ENCODE data around the gene SLC30A7. TPM values are rescaled to one million over a fixed set of nuclear protein-coding genes. Genes with fewer than 3 reads are reported as not detected.
"Not testable (repeated sequence)": the region's sequence is repeated elsewhere in the genome, so short reads cannot be mapped to it uniquely, and the experiment has no call there.

Gene SLC30A7
- total RNA-seq, 4 donors from 2014 or later = 16.1 to 21.6 (median 18.4) TPM

- no peak for TF ChIP-seq CTCF (IDR thresholded peaks at IDR 0.05)
- TF ChIP-seq POLR2A (IDR thresholded peaks at IDR 0.05) = no peak
- 54 to 64% methylated on average over 2 of the region's 2 CpGs for WGBS, 2 donors
- no peak for DNase-seq (ENCODE audit: low spot score in 2 of 2)
- no peak overlapping the region for H3K4me3 ChIP-seq (ENCODE audit: low read depth, poor library complexity, severe bottlenecking)
- intact Hi-C loops (cut with DNase I; ENCODE audit: low total_unique reads) = no loop called here
Measured at GRCh38 chr1:100882698-100883097, 13.2 kb upstream of the SLC30A7 start.

DNA sequence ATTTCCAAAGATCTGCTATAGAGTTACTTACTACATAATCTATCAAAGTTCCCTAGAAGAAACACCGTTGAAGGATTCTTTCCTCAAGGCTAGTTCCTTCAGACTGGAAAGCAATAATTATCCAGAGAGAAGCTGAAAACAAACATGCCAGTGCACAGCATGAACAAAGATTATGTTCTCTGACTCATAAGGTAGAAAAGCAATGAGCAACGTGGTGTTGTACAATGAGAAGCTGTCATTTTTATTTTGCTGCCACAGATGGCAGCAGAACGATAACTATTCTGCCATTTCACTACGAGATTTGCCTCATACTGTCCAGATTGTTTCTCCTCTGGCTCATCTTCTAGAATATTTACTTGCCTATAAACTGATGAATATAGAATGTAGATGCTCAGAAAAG lies 11.9 kb upstream of the SLC30A7 start:
- 34 to 46% methylated on average over 4 of the region's 4 CpGs for WGBS, 2 donors
- no peak overlapping the region for H3K4me3 ChIP-seq (ENCODE audit: low read depth, poor library complexity, severe bottlenecking)
- TF ChIP-seq CTCF (IDR thresholded peaks at IDR 0.05) = no peak
- no peak for TF ChIP-seq POLR2A (IDR thresholded peaks at IDR 0.05)

DNA sequence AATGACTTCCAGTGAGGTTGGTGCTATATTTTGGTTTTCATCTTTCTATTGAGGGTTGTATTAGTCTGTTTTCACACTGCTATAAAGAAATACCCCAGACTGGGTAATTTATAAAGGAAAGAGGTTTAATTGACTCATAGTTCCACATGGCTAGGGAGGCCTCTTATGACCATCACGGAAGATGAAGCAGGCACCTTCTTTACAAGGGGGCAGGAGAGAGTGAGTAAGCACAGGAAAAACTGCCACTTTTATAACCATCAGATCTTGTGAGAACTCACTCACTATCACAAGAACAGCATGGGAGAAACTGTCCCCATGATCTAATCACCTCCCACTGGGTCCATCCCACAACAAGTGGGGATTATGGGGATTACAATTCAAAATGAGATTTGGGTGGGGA lies 6.9 kb upstream of the SLC30A7 start:
- intact Hi-C loops (cut with DNase I; ENCODE audit: low total_unique reads); DNase-seq (ENCODE audit: low spot score in 2 of 2); H3K4me3 ChIP-seq (ENCODE audit: low read depth, poor library complexity, severe bottlenecking): not testable (repeated sequence)
- 96 to 100% methylated on average over 1 of the region's 1 CpG for WGBS, 2 donors

More for the DNA sequence above, 11.9 kb upstream of the SLC30A7 start:
- no peak for DNase-seq (ENCODE audit: low spot score in 2 of 2)
- intact Hi-C loops (cut with DNase I; ENCODE audit: low total_unique reads) = no loop called here

GRCh38 chr1:100889869-100890482 lies 5.9 kb upstream of the SLC30A7 start:
- intact Hi-C loops (cut with DNase I; ENCODE audit: low total_unique reads); H3K4me3 ChIP-seq (ENCODE audit: low read depth, poor library complexity, severe bottlenecking); DNase-seq (ENCODE audit: low spot score in 2 of 2): not testable (repeated sequence)
- 93 to 100% methylated on average over 2 of the region's 2 CpGs for WGBS, 2 donors

DNA sequence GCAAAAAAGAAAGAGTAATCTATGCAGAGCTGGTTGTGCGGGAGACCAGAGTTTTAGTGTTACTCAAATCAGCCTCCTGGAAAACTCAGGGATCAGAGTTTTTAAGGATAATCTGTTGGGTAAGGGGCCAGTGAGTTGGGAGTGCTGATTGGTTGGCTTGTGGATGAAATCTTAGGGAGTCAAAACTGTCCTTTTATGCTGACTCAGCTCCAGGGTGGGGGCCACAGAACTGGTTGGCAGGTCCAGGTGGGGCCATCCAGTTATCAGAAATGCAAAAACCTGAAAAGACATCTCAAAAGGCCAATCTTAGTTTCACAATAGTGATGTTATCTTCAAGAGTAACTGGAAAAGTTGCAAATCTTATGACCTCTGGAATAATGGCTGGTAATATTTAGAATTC lies 4.5 kb upstream of the SLC30A7 start:
- H3K4me3 ChIP-seq (ENCODE audit: low read depth, poor library complexity, severe bottlenecking) = no peak overlapping the region
- intact Hi-C loops (cut with DNase I; ENCODE audit: low total_unique reads) = no loop called here
- TF ChIP-seq CTCF (IDR thresholded peaks at IDR 0.05) (no peak), POLR2A (IDR thresholded peaks at IDR 0.05) (no peak)
- WGBS, 2 donors = 95 to 97% methylated on average over 1 of the region's 1 CpG
- no peak for DNase-seq (ENCODE audit: low spot score in 2 of 2)

DNA sequence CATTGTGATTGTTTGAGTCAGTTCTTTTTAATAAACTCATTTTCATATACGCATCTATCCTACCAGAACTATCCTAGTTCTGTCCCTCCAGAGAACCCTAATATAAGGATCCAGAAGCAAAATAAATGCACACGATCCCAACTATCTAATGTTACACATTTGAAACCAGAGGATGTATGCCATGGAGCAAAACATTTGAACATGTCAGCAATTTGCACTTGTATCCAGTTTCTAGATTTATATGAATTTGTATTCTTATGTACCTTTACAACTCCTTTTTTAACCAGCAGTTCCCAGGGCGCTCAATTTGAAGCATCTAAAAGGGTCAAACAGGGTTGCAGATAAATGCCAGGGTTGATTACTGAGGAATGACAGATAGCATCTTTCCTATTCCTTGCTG lies 3.3 kb upstream of the SLC30A7 start:
- no peak for TF ChIP-seq POLR2A (IDR thresholded peaks at IDR 0.05)
- no peak for TF ChIP-seq CTCF (IDR thresholded peaks at IDR 0.05)
- 92 to 93% methylated on average over 3 of the region's 3 CpGs for WGBS, 2 donors
- no peak for DNase-seq (ENCODE audit: low spot score in 2 of 2)
- intact Hi-C loops (cut with DNase I; ENCODE audit: low total_unique reads) = no loop called here
- H3K4me3 ChIP-seq (ENCODE audit: low read depth, poor library complexity, severe bottlenecking) = no peak overlapping the region

GRCh38 chr1:100893718-100894117 lies 2.2 kb upstream of the SLC30A7 start:
- intact Hi-C loops (cut with DNase I; ENCODE audit: low total_unique reads) = no loop called here
- WGBS, 2 donors = 33 to 49% methylated on average over 2 of the region's 2 CpGs
- TF ChIP-seq CTCF (IDR thresholded peaks at IDR 0.05) (no peak), POLR2A (IDR thresholded peaks at IDR 0.05) (no peak)
- no peak overlapping the region for H3K4me3 ChIP-seq (ENCODE audit: low read depth, poor library complexity, severe bottlenecking)
- DNase-seq (ENCODE audit: low spot score in 2 of 2) = no peak

Measured in lower leg skin (tissue), 4 donors.